Stimulated activated CD8-positive, alpha-beta memory T cell treated with anti-CD3 and anti-CD28 coated beads, Interleukin-12 subunit alpha, Interleukin-12 subunit beta, amount 100 ng/mL, for 4 hours (primary cell): ENCODE measurements around the gene PLAC9.

Experiments
- DNase-seq: peaks from one replicate; pipeline ENCODE4 v3.0.0-alpha.2; 2020; ENCODE audit warnings: low read depth

Gene PLAC9

DNA sequence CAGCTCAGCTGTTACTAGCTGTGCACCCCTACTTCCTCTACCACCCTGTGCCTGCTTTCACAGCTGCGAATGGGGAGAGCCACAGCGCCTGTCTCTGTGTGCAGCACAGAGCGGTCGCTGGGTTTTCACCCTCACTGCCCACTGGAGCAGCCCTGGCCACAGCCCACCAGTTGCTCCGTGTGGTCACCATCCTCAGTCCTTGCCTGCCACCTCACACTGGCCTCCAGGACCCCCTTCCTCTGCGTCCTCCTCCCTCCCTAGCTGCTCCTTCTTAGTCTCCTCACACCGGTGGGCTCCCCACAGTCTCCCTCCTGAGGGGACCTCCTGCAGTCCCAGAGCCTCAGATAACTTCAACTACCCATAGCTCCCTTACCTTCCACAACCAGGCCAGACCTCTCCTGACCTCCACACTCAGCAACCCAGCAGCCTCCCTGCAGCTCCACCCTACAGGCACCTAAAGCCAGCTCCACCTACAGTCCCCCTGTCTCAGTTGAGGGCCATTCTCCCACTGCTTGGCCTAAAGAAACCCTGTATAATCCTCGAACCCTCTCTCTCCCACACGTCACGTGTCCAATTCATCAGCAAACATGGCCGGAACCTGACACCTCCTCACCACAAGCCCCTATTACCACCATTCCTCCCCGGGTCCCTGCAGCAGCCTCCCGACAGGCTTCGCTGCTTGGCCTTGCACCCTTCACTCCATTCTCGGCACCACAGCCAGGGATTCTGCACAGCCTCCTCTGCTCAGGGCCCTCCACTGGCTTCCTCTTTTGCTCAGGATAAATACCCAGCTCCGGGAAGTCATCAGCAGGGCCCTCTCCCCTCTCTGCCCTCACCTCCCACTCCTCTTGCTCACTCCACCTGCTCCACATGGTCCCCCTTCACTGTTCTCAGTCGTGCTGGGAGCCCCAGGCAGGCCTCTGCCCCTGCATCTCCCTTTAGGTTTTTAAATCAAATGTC, 28.1 kb downstream of the PLAC9 start:
- no peak for DNase-seq

DNA sequence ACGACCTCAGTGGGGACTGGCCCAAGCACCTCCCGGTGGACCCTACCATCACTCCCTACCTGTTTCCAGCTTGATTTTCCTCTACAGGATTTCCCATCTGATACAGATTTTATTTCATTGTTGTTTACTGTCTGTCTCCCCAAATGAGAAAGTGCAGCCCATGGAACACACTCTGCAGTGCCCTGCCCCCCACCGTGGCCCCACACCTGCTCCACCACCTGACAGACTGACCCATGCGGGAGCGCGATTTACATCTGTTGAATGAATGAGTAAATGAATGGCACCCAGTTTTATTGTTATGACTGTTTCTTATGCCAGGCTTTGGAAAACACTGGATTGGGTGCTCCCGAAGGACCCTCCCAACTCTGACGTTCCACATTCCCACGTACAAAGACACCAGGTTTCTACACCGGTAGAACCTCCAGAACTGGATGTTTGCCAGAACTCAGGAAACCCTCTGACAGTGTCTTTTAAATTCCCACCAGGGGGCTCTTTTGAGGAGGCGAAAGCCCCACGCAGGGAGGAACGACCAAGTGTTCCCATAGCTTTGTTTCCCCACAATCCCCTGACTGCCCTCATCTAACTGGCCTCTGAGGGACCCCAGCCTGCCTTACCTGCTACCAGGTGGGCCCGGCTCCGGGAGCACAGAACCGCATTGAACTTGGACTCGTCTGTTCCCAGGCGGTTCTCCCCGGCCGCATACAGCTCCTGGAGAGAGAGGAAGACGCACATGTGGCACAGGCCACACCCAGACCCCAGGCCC, 29.0 kb downstream of the PLAC9 start:
- no peak for DNase-seq

DNA sequence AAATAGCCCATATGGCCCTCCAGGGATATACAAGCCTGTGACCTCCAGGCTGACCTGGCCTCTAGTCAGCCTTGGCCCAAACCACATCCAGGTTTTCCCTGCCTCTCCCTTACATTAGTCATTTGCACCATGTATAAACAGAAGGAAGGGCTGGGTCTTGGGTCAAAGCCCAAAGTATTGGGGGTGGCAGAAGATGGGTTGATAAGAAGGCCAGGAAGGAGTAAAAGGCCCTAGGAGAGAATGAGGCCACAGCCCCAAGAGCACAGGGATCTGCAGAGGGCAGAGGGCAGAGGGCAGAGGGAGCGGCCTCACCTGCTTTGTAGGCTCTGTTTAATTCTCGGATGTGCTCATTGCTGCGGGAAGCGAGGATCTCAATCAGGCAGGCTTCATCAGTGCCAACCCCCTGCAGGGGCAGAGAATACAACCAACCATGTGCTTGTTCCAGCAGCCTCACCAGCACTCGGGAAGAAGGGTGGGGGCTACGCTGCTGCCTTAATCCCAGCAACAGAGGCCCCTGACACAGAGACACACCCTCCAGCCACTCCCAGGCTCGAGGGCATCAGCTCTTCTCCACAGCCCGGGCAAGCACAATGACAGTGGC, 31.3 kb downstream of the PLAC9 start:
- DNase-seq: no peak

DNA sequence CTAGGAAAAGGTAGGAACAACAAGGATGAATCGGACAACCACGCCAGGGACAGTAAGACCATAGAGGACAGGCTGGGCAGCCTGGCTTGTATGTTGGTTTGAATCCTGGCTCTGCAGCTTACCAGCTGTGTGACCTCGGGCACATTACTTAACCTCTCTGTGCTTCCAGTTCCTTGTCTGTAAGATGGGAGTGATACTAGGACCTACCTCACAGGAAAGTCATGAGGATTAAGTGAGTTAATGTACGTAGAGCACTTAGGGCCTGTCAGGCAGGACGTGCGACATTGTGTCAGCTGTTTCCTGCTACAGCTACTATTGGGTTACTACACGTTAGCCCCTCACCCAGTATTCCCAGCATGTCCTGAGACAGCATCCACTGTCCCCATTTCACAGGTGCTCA, 32.1 kb downstream of the PLAC9 start:
- DNase-seq: no peak

DNA sequence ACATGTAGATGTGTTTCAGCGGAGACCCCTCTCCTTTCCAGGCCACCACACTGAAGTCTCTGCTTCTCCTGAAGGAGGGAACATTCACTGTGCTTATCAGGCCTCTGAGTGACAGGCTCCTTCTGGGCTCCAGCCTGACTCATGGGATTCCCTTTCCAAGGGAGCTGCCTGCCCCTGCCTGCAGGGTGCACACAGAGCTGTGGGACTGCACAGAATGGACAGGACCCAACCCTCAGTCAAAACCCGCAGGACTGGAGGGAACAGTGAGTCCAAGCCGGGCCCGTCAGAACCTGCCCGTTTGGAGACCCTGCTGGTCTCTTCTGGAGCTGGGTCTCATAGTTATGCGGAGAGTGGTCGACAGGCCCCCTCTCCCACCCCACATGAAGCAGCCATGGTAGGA, 32.6 kb downstream of the PLAC9 start:
- DNase-seq: no peak

DNA sequence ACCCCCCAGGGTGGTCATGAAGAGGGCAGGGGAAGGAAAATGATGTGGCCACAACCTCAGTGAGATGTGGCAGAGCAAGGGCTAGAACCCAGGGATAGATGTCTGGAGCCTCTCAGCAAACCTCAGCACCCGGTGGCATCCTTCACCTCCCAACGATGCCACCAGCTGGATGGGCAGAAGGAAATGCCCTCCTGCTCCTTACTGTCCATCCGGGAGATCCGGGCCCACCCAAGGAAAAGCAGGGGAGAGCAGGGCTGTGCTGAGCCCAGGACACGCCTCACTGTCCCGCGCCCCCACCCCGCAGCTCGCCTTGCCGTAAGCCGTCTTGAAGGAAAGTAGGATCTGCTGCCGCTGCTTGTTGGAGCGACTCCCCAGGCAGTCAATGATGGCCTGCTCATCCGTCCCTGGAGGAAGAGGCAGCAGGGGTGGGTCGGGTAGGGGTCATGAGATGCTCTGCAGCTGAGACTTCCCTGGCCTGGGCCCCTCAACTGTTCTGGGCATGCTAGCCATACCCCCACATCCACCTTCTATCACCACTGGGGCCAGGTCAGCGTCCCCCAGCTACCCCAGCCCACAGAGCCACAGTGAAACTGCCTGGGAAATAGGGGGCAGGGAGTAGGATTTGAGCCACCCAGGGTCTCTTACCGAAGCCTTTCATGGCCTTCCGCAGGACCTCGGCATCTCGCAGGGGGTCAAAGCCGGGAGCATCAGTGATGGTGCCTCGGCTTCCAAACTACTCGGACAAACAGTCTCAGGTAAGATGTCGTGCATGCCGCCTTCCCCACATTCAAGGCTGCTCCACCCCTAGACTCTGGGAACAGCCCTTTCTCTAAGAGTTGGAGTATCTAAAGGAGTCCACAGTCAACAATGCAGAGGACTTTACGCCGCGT, 34.3 kb downstream of the PLAC9 start:
- no peak for DNase-seq

DNA sequence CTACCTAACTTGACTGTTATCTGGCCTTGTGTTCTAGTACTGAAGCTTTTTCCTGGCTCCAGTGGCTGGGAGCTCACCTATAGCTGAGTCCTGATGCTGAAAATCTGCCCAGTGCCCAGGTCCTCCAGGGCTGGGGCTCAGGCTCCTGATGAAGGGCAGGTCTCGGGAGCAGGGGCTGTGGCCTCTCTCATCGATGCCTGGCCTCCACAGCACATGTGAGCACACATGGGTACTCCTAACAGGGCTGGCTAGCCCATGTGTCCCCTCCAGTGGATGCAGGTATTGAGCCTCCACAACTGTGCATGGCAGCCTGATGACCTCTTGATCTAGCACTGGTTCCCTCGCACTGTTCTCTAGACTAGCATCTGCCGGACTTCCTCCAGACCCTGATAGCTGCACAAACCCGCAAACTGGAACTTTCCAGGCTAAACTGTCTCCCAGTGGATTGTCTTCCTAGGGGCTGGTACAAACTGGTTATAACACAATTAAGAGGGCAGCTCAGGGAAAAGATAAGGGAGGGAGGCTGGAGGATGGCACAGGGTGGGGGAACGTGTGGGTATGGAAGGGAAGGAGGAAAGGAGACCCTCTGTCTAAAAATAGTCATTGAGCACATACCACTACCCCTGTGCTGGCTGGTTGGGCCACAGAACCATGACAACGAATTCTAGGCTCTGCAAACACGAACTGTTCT, 35.1 kb downstream of the PLAC9 start:
- DNase-seq: no peak

DNA sequence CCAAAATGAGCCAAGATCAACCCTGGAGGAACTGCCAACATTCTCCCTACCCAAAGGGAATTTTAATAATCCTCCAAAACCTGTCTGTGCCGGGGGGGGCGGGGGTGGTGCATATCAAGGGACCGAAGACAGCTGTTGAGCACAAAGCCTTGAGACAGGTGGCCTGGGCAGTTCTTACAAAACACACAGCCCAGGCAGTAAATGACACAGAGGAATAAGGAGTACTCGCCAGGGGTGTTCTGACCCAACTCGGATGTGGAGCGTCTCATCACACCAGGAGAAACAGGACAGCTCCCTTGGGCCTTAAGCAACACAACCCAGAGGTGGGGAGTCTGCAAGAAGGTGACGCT, 35.6 kb downstream of the PLAC9 start:
- no peak for DNase-seq

DNA sequence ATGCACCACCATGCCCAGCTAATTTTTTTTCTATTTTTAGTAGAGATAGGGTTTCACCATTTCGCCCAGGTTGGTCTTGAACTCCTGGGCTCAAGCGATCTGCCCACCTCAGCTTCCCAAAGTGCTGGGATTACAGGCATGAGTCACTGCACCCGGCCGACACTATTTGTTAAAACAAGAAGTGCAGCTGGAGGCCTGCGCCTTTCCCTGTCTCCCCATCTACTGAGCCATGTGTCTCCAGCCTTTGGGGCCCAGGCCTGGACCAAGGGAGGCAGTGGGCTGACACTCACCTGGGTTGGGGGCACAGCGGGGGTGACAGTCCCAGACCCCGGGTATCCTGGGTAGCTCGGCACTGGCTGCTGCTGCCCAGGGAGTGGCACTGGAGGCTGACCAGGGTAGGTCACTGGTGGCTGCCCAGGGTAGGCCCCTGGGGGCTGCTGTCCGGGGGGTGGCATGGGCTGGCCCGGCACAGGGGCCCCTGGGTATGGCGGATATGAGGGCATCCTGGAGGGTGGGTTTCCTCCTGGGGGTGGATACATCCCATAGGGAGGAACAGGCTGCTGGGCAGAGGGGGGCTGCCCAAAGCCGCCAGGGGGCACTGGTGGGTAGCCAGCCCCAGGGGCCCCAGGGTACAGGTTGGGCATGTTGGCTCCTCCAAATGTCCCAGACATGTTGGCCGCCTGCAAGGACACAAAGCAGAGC, 36.3 kb downstream of the PLAC9 start:
- no peak for DNase-seq

DNA sequence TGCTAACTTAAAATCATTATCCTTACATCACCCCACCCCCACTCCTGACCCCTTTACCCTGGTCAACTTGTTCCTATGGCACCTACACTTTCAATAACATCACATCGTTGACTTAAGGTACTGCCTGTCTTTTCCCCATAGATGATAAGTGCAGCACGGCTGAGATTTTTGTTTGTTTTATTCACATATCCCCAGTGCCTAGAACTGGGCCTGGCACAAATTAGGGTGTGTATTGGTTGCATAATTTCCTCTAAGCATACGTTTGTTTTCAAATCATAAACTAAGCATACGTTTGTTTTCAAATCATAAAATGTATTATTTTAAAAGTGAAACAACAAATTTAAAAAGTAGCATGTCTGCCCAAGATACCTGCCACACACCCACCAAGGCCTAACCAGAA, 37.5 kb downstream of the PLAC9 start:
- no peak for DNase-seq

DNA sequence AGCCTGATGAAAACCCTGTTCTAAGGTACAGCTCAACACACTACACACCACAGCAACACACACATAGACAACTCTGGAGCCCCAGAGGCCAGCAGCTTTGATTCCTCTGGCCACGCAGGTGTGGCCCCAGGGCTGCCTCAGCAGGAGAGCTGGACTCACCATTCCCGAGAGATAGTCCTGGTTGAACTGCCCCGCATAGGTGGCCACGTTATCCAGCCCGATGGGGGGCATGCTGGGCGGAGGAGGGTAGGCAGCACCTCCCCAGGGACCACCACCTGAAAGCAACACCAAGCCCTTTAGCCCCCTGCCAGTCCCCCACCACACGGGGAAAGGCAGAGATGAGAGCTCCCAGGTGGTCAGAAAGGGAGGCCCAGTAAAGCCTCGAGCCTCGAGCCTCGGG, 38.1 kb downstream of the PLAC9 start:
- no peak for DNase-seq

DNA sequence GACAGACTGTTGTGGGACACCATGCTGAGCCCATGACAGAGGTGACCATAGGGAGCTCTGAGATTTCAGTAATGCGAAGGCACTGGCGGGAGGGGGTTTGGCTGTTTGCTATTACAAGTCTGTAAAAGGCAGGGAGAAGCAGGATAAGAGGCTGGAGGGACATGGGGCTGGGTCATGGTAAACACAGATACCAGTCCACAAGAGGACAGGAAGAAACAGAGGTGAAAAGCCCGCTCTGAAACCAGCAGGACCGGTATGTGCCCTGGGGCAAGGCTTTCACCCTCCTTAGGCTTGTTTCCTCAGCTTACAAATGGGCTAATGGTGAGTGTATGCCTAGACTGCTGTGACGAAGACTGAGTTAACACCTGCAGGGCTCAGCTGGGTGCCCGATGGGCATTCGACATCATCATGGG, 38.7 kb downstream of the PLAC9 start:
- DNase-seq: no peak

DNA sequence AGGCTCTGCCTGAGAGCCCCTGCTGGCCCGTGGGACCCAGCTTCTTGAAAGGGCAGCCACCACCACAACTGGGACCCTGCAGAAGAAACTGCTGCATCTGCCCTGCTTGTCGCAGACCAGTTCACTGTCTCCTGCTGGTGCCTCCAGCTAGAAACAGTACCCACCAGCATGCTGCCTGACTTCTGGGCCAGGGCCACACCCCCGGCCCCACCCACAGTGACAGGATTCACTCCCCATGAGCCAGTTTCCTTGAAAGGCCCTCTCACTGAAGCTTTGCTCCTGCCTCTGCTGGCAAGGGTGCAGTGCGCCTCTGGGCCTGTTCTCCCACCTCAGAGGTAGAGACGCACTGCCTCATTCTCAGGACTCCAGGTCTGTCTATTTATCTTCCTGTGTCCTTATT, 40.4 kb downstream of the PLAC9 start:
- no peak for DNase-seq

DNA sequence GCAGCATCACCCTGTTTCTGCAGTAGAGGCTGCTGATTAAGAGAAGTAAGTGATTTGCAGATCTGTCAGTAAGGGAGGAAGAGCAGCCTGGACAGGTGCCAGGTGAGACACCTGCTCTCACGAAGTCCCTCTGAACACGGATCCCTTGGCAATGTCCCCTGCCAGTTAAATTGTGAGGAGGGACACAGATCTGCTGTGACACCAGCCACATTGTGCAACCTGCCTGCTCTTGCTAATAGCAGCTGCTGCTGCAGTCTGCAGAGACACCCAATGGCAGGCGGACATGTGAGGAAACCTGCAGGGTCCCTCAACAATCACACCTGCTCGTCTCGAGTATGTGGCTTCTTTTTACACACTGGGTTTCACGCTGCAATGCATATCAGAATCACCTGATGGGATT, 40.9 kb downstream of the PLAC9 start:
- DNase-seq: no peak

DNA sequence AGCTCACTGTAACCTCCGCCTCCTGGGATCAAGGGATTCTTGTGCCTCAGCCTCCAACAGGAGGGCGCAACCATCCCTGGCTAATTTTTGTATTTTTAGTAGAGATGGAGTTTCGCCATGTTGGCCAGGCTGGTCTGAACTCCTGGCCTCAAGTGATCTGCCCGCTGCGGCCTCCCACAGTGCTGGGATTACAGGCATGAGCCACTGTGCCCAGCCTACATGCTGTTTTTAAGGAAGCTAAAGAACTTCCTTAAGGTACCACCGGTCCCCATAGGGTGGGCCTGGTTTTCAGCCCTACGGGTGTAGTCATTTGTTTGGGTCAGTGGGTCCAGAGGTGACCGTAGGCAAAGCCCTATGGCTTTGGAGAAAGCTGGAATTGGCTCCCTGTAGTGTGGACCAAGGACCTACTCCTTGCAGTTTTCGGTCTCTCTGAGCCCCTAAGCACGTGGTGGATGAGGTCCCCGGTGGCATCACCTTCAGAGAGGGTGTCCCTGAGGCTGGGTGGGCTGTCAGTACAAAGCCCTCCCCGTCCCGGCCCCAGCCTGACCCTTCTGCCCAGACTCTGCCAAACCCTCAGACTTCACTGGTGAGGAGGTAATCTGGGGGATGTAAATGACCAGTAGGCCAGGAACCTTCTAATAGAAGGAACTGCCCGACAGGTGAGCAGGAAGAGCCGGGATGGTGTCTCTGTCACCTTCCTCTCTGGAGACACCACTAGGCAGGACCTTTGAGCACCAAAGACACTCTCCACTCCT, 42.3 kb downstream of the PLAC9 start:
- no peak for DNase-seq

DNA sequence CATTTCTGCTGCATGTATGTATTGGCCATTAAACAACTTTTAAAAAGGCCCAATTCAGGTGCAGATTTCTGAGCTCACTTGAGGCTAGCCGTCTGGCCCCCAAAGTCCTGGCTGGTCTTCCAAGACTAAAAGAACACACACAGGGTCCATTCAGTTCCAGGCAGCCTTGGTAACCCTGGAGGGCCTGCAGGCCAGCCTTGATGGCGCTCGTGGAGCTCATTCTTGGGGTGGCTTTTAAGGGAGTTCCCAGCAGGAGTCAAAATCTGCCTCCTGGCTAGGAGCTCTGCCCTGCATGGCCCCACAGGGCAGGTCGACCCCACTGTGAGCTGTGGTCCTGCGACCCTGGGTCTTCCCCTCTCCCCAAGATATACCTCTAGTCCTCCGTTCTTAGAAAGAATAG, 44.0 kb downstream of the PLAC9 start:
- DNase-seq: no peak

DNA sequence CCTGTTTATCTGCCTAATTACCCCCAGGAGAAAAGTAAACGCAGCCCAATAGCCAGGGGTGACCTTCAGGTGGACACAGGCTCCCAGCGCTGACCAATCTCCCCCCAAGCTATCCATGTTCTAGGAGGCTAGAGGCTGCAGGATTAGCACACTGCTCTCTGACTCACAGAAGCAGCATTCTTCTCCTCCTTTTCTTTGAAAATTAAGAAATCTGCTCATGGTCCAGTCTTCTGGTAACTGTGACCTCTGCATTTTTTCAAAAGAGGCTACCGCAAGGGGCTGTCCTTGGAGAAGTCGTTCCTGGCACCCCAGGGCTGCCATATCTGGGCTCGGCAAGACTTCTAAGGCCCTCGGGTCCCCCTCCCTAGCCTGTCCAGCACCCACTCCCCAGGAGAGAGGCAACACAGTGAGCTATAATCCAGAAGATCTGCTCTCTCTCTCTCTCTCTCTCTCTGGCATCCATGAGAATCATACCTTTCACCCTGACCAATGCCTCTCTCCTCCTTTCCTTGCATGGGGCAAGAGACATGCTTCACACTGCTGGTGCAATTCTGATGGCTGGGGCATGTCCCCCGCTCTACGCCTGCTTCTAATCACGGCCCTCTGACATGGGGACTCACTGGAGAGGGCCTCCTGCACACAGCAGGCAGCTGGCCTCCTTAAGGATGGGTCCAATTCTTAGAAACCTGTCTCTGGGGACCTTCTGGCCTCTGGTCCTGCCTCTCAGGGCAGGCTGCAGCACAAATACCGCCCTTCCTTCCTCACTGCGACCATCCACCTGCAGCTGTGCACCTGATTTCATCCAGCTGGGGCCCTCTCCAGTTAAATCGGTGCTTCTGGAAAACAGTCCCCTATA, 45.5 kb downstream of the PLAC9 start:
- no peak for DNase-seq

DNA sequence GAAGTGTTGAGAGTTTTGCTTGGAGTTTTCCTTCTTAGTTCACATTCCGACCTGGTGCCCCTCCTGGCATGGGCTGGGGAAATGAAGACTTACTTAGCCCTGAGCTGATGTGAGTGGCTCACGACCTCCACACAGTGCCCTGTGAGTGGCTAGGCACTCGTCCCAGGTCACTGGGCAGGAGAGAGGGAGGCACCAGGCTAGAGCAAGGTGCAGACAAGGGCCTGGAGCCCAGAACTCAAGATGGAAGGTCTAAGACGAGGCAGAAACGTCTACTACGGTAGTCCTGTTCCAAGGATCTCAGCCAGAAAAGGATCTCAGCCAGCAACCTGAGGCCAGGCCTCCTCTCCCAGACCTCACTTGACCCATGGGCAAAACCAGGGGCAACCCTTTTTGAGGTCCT, 50.5 kb downstream of the PLAC9 start:
- DNase-seq: no peak

DNA sequence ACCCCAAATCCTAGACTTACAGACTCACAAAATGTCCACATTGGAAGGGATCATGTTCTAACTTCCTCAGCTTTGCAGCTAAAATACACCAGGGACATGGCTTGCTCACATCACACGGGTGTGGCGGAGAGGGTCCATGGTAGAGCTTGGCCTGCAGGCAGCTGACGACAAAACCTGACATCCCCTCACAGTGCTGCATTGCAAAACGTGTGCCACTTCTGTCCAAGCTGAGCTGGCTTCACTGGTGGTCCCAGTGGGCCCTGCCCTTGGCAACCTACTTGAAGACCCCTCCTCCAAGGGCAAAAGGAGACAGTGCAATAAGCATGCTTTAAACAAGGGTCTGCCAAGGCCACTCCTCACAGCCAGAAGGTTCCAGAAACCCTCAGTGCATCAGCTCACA, 50.9 kb downstream of the PLAC9 start:
- DNase-seq: no peak
